ENCODE measurements around the gene TOP3B. TPM values are rescaled to one million over a fixed set of nuclear protein-coding genes. Genes with fewer than 3 reads are reported as not detected.

The TOP3B gene
- total RNA-seq, 2 experiments from 2014 or later, result 33.6 to 34.0 TPM

GRCh38 chr22:21919526-21920307, 62.9 kb downstream of the TOP3B start:
- Mint-ChIP-seq H3K27me3 (no peaks in the 10 kb centered on the region), H3K4me3 (no peak overlapping the region), H3K9me3 (no peaks in the 10 kb centered on the region), H3K36me3 (ENCODE audit: low read depth) (no peaks in the 10 kb centered on the region), H3K27ac (no peak overlapping the region), H3K4me1 (ENCODE audit: low read depth) (no peaks in the 10 kb centered on the region)
- ChIA-PET CTCF (interaction anchor here (1.1 to 1.6 kb wide), 2 partner anchors 18 to 53 kb away, joined by 3 read pairs; no protein-coding TSS in a partner anchor), POLR2A (no interaction called here)
- ATAC-seq (no peak), DNase-seq (no peak)
- intact Hi-C loops (cut with micrococcal nuclease), result no loop called here
- TF ChIP-seq CTCF (IDR thresholded peaks at IDR 0.05), result no peak

- no peaks in the 10 kb centered on the region for H3K36me3 Mint-ChIP-seq (ENCODE audit: low read depth)
- ATAC-seq (no peak), DNase-seq (no peak)
- TF ChIP-seq CTCF (IDR thresholded peaks at IDR 0.05), result no peak
- POLR2A ChIA-PET, result no interaction called here
- no peak overlapping the region for H3K4me3 Mint-ChIP-seq
- no peaks in the 10 kb centered on the region for H3K4me1 Mint-ChIP-seq (ENCODE audit: low read depth)
- no peaks in the 10 kb centered on the region for H3K27me3 Mint-ChIP-seq
- H3K27ac Mint-ChIP-seq, result no peak overlapping the region
- intact Hi-C loops (cut with micrococcal nuclease), result no loop called here
- CTCF ChIA-PET, result interaction anchor here (1.6 kb wide), 1 partner anchor 54 kb away, joined by 3 read pairs; no protein-coding TSS in a partner anchor
- no peaks in the 10 kb centered on the region for H3K9me3 Mint-ChIP-seq
These were observed 64.0 kb downstream of the TOP3B start for GRCh38 chr22:21918466-21919185.

GRCh38 chr22:21917959-21918261, 64.7 kb downstream of the TOP3B start:
- CTCF ChIA-PET, result no interaction called here

DNA sequence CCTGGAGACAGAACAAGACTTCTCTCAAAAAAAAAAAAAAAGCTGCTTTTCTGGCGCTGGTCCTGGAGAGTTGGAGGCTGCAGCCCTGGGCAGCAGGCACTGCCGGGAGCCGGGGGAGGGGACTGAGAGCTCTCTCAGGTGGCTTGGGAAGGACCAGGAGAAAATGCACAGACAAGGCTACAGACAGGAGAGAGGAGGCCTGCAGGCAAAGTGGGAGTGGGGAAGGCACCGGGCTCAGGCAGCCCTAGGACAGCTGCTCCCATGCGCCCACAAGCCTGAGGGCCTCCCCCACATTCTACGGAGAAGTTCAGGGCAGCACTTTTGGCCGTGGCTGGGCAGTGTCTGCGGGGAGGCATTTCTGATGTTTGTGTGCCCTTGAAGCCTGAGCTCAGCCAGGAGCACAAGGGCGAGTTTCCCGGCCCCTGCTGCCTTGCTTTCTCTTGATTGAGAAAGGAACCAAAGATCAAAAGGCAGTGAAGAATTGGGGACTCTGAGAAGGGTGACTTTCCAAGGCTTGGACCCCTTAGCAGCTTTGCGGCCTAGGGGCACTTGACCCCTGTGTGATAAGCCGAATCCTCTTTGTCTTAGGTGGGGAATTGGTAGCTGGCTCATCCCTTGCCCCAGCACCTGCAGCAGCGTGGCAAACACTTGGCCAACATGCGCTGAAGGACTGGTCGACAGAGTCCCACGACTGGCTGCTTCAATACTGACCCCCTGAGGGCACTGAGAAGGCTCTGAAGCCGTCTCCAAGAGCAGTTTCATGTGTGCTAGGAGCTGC, 65.2 kb downstream of the TOP3B start:
- Mint-ChIP-seq H3K9me3 (no peaks in the 10 kb centered on the region), H3K27ac (no peak overlapping the region), H3K4me1 (ENCODE audit: low read depth) (no peaks in the 10 kb centered on the region), H3K36me3 (ENCODE audit: low read depth) (no peaks in the 10 kb centered on the region), H3K4me3 (no peak overlapping the region), H3K27me3 (no peaks in the 10 kb centered on the region)
- TF ChIP-seq CTCF (IDR thresholded peaks at IDR 0.05), result no peak
- intact Hi-C loops (cut with micrococcal nuclease), result no loop called here
- ATAC-seq (no peak), DNase-seq (no peak)
- ChIA-PET CTCF (interaction anchor here (1.9 kb wide), 1 partner anchor 55 kb away, joined by 5 read pairs; no protein-coding TSS in a partner anchor), POLR2A (interaction anchor here (0.5 kb wide), 1 partner anchor 83 kb away, joined by 3 read pairs; no protein-coding TSS in a partner anchor)

More at GRCh38 chr22:21917959-21918261, 64.7 kb downstream of the TOP3B start:
- Mint-ChIP-seq H3K4me3 (no peak overlapping the region), H3K27ac (no peak overlapping the region), H3K27me3 (no peaks in the 10 kb centered on the region), H3K4me1 (ENCODE audit: low read depth) (no peaks in the 10 kb centered on the region), H3K36me3 (ENCODE audit: low read depth) (no peaks in the 10 kb centered on the region), H3K9me3 (no peaks in the 10 kb centered on the region)
- DNase-seq (no peak), ATAC-seq (no peak)
- POLR2A ChIA-PET, result no interaction called here
- intact Hi-C loops (cut with micrococcal nuclease), result no loop called here
- TF ChIP-seq CTCF (IDR thresholded peaks at IDR 0.05), result no peak
